Left lung (tissue), 10 donors: ENCODE results near the gene SDCCAG8. TPM values are rescaled to one million over a fixed set of nuclear protein-coding genes. Genes with fewer than 3 reads are reported as not detected.

Experiments
- ATAC-seq: fragments of 200-7000 bp; cut with Tn5 transposase; one replicate; pipeline ENCODE4 v1.9.1; 2020; ENCODE audit warnings: moderate library complexity
- DNase-seq, 4 donors: peaks; one replicate each; pipeline ENCODE4 v3.0.0-alpha.2; 2013 to 2020
- H3K27ac ChIP-seq, 2 donors: fragments of 200-600 bp; sonication (generic) in 1 of 2; one replicate each; pipeline versions ENCODE4 v1.5.0 to v1.8.0; 2020 to 2021
- H3K27me3 ChIP-seq, 2 donors: fragments of 200-600 bp; sonication (generic) in 1 of 2; one replicate each; pipeline versions ENCODE4 v1.5.0 to v1.8.0; 2020 to 2021
- H3K36me3 ChIP-seq, 2 donors: fragments of 200-600 bp; sonication (generic) in 1 of 2; one replicate each; pipeline versions ENCODE4 v1.5.0 to v1.8.0; 2020 to 2021
- H3K4me1 ChIP-seq, 2 donors: fragments of 200-600 bp; one replicate each; pipeline ENCODE4 v1.8.0; 2021
- H3K4me3 ChIP-seq, 2 donors: fragments of 200-600 bp; sonication (generic) in 1 of 2; one replicate each; pipeline versions ENCODE4 v1.5.0 to v1.8.0; 2020 to 2021; ENCODE audit warnings: mild to moderate bottlenecking in 1 of 2
- H3K9me3 ChIP-seq, 2 donors: fragments of 200-600 bp; sonication (generic) in 1 of 2; one replicate each; pipeline versions ENCODE4 v1.5.0 to v1.8.0; 2020 to 2021
- CTCF ChIP-seq, 2 donors: fragments of 200-600 bp; sonication (generic) in 1 of 2; IDR thresholded peaks; one replicate each; pipeline versions ENCODE4 v1.5.0 to v1.8.0; 2021; ENCODE audit warnings: antibody characterized with exemption in 2 of 2
- intact Hi-C, 2 donors: fragments of 100-400 bp; cut with DNase I; formaldehyde crosslinking; loops; one replicate each; pipeline versions ENCODE4 v1.11.2 to v1.14.2; 2022
- polyA plus RNA-seq, 6 donors: library from polyadenylated mRNA; unstranded; fragments of 120-200 nt; gene quantifications; one replicate each; pipeline ENCODE4 v1.2.1, GENCODE V29; 2013; ENCODE audit not compliant: insufficient read length in 6 of 6
- total RNA-seq, 2 donors: library from RNA; stranded (reverse); fragmentation: NEBNext Ultra II Directional; extraction: Animal tissue kit (Norgen Biotek cat#: 25700); gene quantifications; one replicate each; pipeline ENCODE4 v1.2.1, GENCODE V29; 2021
- donor health status: DM: no; HTN: yes; CAD: no.
- donor health status: DM: no; HTN: no; CAD: no.

The SDCCAG8 gene
- total and polyA plus RNA-seq, 8 donors: 36.6 to 83.7 (median 44.6) TPM

- DNase-seq: no peak
- Histone ChIP-seq H3K4me3 (no peak overlapping the region), H3K9me3 (no peaks in the 10 kb centered on the region), H3K4me1 (peaks cover 0 to 9% of the 10 kb centered on the region in 2 donors), H3K36me3 (peaks cover 0 to 28% of the 10 kb centered on the region in 2 donors), H3K27me3 (no peaks in the 10 kb centered on the region), H3K27ac (no peak overlapping the region)
- ATAC-seq: no peak
- intact Hi-C loops: no loop called here
- no peak for TF ChIP-seq CTCF (IDR thresholded peaks at IDR 0.05)
These were observed 245.2 kb downstream of the SDCCAG8 start for GRCh38 chr1:243501002-243501401.

DNA sequence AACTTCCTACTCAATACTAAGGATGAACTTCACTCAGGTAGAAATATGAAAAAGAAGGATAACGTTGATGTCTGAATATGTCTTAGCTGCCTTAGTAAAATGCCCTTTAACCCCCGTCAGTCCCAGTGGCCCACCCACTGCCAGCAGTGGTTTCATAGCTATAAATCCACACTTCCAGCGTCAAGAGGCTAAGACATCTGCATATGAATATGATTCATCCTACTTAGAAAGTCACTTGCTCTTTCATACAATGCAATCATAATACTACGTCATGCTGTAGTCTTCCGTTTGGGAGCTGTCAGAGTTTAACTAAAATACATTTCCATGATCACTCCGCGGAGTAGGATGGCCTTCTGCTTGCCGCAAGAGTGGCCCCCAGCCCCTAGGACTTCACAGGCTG is 247.3 kb downstream of the SDCCAG8 start:
- Histone ChIP-seq H3K36me3 (peaks cover 0 to 19% of the 10 kb centered on the region in 2 donors), H3K4me1 (no peaks in the 10 kb centered on the region), H3K4me3 (no peak overlapping the region), H3K27ac (no peak overlapping the region), H3K27me3 (no peaks in the 10 kb centered on the region), H3K9me3 (no peaks in the 10 kb centered on the region)
- DNase-seq (no peak), ATAC-seq (no peak)
- TF ChIP-seq CTCF (IDR thresholded peaks at IDR 0.05): no peak
- intact Hi-C loops: no loop called here

DNA sequence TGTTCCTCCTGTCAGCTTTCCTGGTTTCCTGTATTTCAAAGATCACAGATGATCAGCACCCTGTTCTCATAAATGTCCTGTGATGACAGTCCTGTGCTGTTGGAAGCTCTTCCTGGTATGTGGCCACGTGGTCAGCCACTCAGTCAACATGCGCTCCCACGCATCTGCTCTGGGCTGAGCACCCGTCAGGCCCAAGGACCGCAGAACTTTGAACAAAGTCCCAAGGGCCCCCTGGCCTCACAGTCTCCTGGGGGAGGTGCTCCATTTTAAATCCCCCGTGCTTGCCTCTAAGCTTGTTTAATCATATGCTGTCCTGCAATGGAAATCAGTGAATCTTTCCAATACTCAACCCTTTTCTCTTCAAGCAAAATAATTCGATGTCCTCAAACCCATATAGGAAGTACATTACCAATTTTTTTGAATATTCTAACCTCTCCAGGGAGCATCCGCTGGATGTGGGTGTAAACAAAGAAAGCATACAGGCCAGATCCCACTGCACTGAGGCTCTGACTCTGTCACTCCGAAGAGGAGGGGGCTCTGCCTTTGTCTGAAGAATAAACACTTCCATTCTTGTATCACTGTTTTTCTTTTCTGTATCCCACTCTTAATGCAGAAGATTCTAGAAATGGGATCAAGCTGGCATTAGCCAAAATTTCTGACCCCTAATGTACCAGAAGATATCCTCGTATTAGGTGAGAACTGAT is 250.3 kb downstream of the SDCCAG8 start:
- H3K36me3 ChIP-seq: no peaks in the 10 kb centered on the region
- intact Hi-C loops: no loop called here
- H3K9me3 ChIP-seq: no peaks in the 10 kb centered on the region
- DNase-seq (no peak), ATAC-seq (no peak)
- no peaks in the 10 kb centered on the region for H3K4me1 ChIP-seq
- TF ChIP-seq CTCF (IDR thresholded peaks at IDR 0.05): no peak
- H3K4me3 ChIP-seq: no peak overlapping the region
- no peaks in the 10 kb centered on the region for H3K27me3 ChIP-seq
- no peak overlapping the region for H3K27ac ChIP-seq

DNA sequence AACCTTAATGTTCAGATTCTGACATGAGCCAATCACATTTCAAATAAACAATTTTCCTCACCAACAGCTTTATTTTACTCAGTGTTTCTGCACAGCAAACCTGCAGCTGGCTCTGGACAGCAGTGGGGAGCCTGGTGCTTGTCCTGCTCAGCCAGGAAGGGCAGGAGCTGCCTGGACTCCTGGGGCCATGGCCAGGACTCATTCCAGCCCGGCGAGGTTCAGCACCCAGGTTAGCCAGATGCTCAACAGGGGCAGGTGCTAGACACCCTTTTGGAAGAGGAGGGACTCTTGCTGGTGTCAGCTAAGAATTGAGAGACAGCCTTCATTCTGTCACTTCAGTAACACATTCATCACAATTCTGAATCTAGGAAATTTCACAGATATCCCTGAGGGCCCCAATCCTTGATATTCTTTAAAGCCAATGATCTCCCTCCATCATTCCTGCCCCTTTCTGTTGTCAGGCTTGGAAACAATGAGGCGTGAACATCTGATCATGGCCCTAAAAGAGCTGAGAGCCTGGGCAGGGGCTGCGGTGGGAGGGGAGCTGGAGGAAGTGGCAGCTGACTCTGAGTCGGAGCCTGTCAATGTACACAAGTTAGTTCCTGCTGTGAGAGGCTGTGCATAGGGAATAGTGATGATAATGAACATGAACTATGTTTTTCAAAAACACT is 251.3 kb downstream of the SDCCAG8 start:
- Histone ChIP-seq H3K27me3 (no peaks in the 10 kb centered on the region), H3K4me3 (no peak overlapping the region), H3K27ac (peak overlapping the region in 1 of 2 donors; percentile 14), H3K4me1 (no peaks in the 10 kb centered on the region), H3K9me3 (no peaks in the 10 kb centered on the region), H3K36me3 (no peaks in the 10 kb centered on the region)
- ATAC-seq (no peak), DNase-seq (no peak)
- no peak for TF ChIP-seq CTCF (IDR thresholded peaks at IDR 0.05)
- intact Hi-C loops: no loop called here

- no peaks in the 10 kb centered on the region for H3K27me3 ChIP-seq
- H3K36me3 ChIP-seq: no peaks in the 10 kb centered on the region
- ATAC-seq: no peak
- DNase-seq: no peak
- no peak overlapping the region for H3K4me3 ChIP-seq
- no peaks in the 10 kb centered on the region for H3K4me1 ChIP-seq
- intact Hi-C loops: no loop called here
- TF ChIP-seq CTCF (IDR thresholded peaks at IDR 0.05): no peak
- H3K9me3 ChIP-seq: no peaks in the 10 kb centered on the region
- H3K27ac ChIP-seq: peak overlapping the region in 1 of 2 donors; percentile 14
These were observed 251.9 kb downstream of the SDCCAG8 start for GRCh38 chr1:243507672-243508302.
